ENCODE results near the gene YOD1.
A peak's percentile ranks its signal among the peaks of the same experiment; 100 is the strongest.

The YOD1 gene
- 38.2 to 39.1 reads per million in 2 experiments for total RNA-seq

DNA sequence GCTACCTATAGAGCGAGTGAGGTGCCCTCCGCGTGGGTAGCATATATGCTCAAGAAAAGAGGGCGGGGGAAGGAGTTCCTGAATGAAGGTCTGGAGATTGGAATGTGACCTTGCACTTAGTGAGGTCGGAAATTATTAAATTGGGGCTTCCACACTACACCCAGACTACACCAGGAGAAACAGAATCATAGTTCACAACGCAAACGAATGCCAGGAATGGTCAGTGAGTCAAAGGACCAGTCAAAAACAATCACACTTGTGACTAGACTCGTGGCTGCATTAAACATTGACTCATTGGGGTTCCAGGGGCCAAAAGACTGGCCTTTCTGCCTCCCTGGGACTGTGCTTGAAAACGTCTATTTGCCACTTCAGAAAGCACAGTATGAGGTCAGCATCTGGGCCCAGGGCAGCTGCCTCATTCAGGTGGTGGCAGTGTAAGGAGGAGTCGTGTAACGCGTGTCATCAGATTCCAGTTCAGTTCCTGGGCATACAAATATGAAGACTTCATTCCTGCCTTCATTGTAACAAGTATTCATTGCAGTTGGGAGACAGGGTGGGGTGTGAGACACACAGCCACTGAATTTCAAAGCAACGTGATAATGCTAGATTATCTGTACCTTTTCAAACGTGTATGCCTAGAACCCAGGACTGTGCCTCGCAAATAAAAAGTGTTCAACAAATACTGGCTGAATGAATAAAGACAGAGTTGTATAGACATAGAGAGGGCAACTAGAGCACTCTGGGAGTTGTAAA is at the start of gene YOD1:
Gene YOD1 (minus strand): TSS at position 18 of the 753 bp plus-strand sequence. CDS start 178 bp downstream, outside the sequence.
- DNase-seq (ENCODE audit: low read depth), result no peak

DNA sequence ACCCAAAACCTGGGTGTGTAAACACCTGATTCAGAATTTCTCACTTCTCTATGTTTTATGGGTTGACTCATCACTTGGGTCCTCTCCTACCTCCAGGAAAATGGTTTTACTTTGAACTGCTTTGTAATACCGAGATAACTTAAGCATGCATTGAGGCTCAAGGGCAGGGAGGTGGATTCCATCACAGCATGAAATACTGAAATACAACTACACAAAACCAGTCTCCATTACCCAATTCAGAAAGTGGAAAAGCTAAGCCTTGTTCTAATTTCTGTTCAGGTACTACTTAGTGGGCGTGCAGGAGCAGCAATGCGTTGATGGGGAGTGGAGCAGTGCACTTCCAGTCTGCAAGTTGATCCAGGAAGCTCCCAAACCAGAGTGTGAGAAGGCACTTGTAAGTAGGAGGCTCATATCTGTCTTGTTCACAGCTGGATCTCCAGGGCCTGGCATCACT is 46.9 kb upstream of the YOD1 start:
- no peak for DNase-seq (ENCODE audit: low read depth)

DNA sequence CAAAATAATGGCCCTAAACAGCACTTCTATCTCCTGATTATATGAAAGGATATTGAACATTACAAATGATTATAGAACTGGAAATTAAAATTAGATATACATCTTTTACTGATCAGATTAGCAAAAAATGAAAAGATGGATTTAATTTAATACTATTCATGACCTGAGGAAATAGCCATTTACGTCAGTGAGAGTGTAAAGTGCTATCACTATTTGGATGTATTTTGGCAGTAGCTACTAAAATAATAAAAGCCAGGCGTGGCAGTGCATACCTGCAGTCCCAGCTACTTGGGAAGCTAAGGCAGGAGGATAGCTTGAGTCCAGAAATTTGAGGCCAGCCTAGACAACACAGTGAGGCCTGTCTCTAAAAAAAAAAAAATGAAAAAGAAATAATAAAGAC is 42.9 kb upstream of the YOD1 start:
- DNase-seq (ENCODE audit: low read depth), result no peak

- DNase-seq (ENCODE audit: low read depth), result no peak
Observed at GRCh38 chr1:207091200-207091908, 40.3 kb upstream of the YOD1 start.

- DNase-seq (ENCODE audit: low read depth), result no peak
Observed at GRCh38 chr1:207089627-207090355, 38.8 kb upstream of the YOD1 start.

- DNase-seq (ENCODE audit: low read depth), result no peak
Observed at GRCh38 chr1:207088701-207089626, 38.0 kb upstream of the YOD1 start, which contains the start of gene C4BPB. Gene C4BPB, plus strand, starts transcription at chr1:207088860. Its CDS starts 672 bp downstream, at chr1:207089532.

- DNase-seq (ENCODE audit: low read depth), result no peak
Observed at GRCh38 chr1:207088161-207088560, 37.2 kb upstream of the YOD1 start.

DNA sequence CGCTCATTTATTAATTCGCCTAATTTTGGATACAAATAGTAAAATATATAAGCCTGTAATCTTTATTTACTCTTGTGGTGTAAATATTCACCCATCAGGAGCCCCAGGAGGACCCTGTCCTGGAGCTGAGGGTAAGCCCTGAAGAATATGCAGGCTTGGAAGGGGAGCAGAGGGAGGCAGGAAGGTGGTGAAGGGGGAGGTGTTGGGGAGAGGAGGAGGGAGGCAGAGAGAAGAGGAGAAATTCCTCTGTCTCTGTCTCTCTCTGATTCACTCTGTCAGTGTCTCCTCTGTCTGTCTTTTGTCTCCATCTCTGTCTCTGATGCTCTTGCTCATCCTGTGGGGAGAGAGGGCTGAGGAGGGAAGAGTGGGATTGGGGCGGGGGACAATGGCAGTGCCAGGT is 34.9 kb upstream of the YOD1 start:
- DNase-seq (ENCODE audit: low read depth), result no peak

GRCh38 chr1:207084701-207085180 is 33.7 kb upstream of the YOD1 start:
- peak; percentile 30 for DNase-seq (ENCODE audit: low read depth)

- DNase-seq (ENCODE audit: low read depth), result no peak
Observed at GRCh38 chr1:207084232-207084631, 33.2 kb upstream of the YOD1 start.

DNA sequence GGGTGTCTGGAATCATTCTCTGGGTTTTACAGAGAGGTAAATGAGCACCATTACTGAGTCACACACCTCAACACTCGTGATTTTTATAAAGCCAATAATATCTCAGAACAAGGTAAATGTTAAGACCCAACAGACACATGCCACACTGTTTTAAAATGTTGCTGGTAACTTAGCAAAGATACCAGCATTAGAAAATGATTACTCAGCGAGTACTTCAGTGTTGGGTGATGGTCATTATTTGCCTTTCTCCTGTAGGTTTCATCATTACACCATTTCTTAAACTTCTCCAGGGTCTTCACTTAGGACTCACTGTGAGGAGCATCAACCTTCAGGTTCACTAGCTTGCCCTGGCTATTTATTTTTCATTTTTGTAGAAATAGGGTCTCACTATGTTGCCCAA is 30.8 kb upstream of the YOD1 start:
- DNase-seq (ENCODE audit: low read depth), result no peak

- no peak for DNase-seq (ENCODE audit: low read depth)
Observed at GRCh38 chr1:207081088-207081487, 30.1 kb upstream of the YOD1 start.

- no peak for DNase-seq (ENCODE audit: low read depth)
Observed at GRCh38 chr1:207079706-207080241, 28.8 kb upstream of the YOD1 start.

DNA sequence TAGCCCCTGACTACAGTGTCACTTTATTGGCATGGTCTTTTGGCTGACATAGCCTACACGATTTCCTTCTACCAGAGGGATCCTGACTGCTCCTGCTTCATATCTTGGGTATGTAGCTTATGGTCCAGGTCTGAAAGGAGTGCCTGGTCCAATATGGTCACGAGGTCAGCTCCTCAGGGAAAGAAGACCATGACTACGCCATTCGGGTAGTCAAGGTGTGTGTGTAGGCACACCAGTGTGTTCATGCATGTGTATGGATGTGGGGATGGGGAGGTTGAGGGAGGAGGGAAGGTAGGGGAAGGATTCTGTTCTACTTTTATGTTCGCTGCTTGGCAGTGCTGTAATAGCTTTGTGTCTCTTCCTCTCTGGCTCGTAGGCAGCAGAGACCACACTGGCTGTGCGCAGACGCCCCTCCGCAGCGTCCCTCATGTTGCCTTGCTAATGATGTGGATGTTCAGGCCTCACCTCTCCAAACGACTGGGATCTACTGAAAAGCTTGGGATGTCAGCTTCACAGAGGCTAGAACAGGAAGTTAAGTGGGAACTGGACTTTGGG is 27.6 kb upstream of the YOD1 start:
- no peak for DNase-seq (ENCODE audit: low read depth)

DNA sequence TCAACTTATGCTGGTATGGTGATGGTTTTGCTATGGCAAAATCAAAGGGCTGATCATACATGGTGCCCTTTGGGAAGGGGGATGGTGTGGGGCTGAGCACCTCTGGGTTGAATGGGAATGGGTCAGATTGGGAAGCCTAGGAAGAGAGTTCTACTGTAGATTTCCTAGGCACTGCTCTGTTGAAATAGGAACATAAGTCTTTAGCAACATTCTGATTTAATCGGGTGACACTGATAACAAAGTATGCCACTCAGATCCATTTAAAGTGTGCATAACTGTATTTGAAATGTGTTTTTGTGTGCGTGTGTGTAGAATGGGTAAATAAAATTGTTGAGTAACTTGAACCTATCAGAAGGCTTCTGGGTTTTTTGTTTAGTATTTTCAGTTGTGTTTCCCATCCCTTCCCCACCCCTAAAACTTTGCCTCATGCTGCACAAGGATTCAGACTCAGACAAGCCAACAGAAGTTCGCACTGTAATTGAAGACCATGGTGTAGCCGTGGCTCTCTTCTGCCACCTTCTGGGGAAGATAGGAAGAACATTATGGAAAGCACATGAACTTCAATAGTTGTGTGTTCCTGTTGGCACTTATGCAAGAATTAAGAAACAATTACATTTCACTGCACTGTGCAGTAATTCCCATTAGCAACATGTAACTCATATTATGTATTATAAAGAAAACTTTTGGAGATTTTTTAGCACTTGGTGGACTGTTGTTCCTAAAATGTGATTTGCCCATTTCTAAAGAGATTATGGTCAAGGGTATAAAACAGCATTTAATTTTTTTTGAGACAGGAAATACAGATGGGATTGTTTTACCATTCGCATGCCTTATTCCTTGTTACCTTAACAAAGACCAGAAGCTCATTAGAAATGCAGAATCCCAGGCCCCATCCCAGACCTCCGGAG is 26.7 kb upstream of the YOD1 start:
- DNase-seq (ENCODE audit: low read depth), result peak; percentile 39

- DNase-seq (ENCODE audit: low read depth), result no peak
Observed at GRCh38 chr1:207077012-207077411, 26.0 kb upstream of the YOD1 start.

DNA sequence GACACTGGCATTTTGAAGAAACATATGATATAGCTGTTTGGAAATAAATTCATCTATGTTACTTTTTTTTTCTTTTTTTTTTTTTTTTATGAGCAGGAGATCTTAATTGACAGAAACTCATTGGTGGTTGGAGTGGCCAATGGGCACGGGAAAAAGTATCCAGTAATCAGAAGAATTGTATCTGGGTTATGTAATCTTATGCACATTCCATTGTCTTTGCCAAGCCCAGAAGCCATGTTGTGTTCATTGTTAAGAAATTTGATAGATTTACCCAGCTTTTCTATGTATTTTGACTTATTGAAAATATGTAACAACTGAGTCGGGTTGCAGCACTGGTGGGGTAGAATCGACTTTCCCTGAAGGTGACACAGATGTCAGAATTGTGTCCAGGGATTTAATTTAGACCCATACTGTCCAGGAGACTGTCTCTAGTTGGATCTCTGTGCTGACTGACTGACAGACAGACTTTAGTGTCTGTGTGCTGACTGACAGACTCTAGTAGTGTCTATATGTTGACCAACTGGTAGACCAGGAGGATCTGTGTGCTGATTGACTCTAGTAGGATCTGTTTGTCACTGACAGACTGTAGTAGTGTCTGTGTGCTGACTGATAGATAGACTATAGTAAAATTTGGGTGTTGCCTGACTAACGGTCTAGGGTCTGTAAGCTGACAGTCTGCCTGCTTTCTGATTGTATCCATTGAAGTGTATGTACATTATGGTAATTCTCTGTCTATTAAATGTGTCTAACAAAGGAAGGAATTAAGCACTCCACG is 25.4 kb upstream of the YOD1 start:
- DNase-seq (ENCODE audit: low read depth), result no peak

- DNase-seq (ENCODE audit: low read depth), result no peak
Observed at GRCh38 chr1:207073906-207074820, 23.2 kb upstream of the YOD1 start.
